Left ventricle myocardium inferior (tissue), 1 donor: ENCODE measurements around the gene SLC7A8. TPM values are rescaled to one million over a fixed set of nuclear protein-coding genes. Genes with fewer than 3 reads are reported as not detected.
"Not testable (repeated sequence)": the region's sequence is repeated elsewhere in the genome, so short reads cannot be mapped to it uniquely, and the experiment has no call there.

Source experiments
- DNase-seq: peaks from one replicate; pipeline ENCODE4 v3.0.0-alpha.2; 2020
- H3K27ac ChIP-seq: fragments of 200-600 bp; replicated peaks from 2 replicates; pipeline ENCODE4 v1.8.0; 2021
- H3K27me3 ChIP-seq: fragments of 200-600 bp; 2 replicates; pipeline ENCODE4 v1.8.0; 2021; ENCODE audit warnings: low read depth
- H3K36me3 ChIP-seq: fragments of 200-600 bp; 2 replicates; pipeline ENCODE4 v1.8.0; 2021
- H3K4me1 ChIP-seq: fragments of 200-600 bp; 2 replicates; pipeline ENCODE4 v1.8.0; 2021
- H3K4me3 ChIP-seq: fragments of 200-600 bp; 2 replicates; pipeline ENCODE4 v1.8.0; 2021; ENCODE audit warnings: mild to moderate bottlenecking, moderate library complexity
- H3K9me3 ChIP-seq: fragments of 200-600 bp; replicated peaks from 2 replicates; pipeline ENCODE4 v1.8.0; 2021
- CTCF ChIP-seq: fragments of 200-600 bp; IDR thresholded peaks from 2 replicates; pipeline ENCODE4 v1.8.0; 2021; ENCODE audit warnings: antibody characterized with exemption, mild to moderate bottlenecking, borderline replicate concordance
- intact Hi-C: fragments of 100-400 bp; cut with micrococcal nuclease; formaldehyde crosslinking; loops from one replicate; pipeline ENCODE4 v1.11.0; 2022
- total RNA-seq: library from RNA; stranded (reverse); fragmentation: NEBNext Ultra II Directional; extraction: Animal tissue kit (Norgen Biotek cat#: 25700); gene quantifications from one replicate; pipeline ENCODE4 v1.2.1, GENCODE V29; 2021
- donor health status: DM: no; HTN: yes; CAD: no; lungs with severe emphysema.

SLC7A8 gene
- total RNA-seq, 1 donor from 2014 or later, result 10.6 TPM

GRCh38 chr14:23206422-23207145 is 23.1 kb upstream of the SLC7A8 start:
- Histone ChIP-seq H3K27me3 (peaks cover 17% of the 10 kb centered on the region), H3K4me3 (no peak overlapping the region), H3K36me3 (no peaks in the 10 kb centered on the region), H3K27ac (no peak overlapping the region), H3K4me1 (no peaks in the 10 kb centered on the region), H3K9me3 (no peaks in the 10 kb centered on the region)
- no peak for TF ChIP-seq CTCF
- no peak for DNase-seq
- intact Hi-C loops, result no loop called here

DNA sequence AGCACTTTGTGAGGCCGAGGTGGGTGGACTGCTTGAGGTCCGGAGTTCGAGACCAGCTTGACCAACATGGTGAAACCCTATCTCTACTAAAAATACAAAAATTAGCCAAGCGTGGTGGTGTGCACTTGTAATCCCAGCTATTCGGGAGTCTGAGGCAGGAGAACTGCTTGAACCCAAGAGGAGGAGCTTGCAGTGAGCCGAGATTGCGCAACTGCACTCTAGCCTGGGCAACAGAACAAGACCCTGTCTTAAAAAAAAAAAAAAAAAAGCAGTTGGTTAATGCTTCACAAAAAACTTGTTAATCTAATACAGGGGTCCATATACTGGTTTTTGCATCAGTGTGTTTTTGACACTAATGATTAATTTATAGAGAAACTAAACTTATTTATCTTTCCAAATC is 18.5 kb upstream of the SLC7A8 start:
- intact Hi-C loops, result no loop called here
- H3K27me3 ChIP-seq, result peaks cover 6% of the 10 kb centered on the region
- TF ChIP-seq CTCF, result no peak

GRCh38 chr14:23199141-23199540 is 15.7 kb upstream of the SLC7A8 start:
- not testable (repeated sequence) for H3K4me1 ChIP-seq, H3K36me3 ChIP-seq, DNase-seq, H3K27me3 ChIP-seq, H3K4me3 ChIP-seq, H3K27ac ChIP-seq, H3K9me3 ChIP-seq
- intact Hi-C loops, result loop anchor here (5.0 kb wide), 1 partner anchor 87 kb away; no protein-coding TSS in a partner anchor

More for the DNA sequence above, 18.5 kb upstream of the SLC7A8 start:
- Histone ChIP-seq H3K36me3 (no peaks in the 10 kb centered on the region), H3K27ac (no peak overlapping the region), H3K4me3 (no peak overlapping the region), H3K4me1 (no peaks in the 10 kb centered on the region), H3K9me3 (no peaks in the 10 kb centered on the region)
- no peak for DNase-seq

GRCh38 chr14:23196487-23196886 is 13.0 kb upstream of the SLC7A8 start:
- H3K27ac ChIP-seq, H3K27me3 ChIP-seq, H3K4me3 ChIP-seq, H3K36me3 ChIP-seq, H3K9me3 ChIP-seq, H3K4me1 ChIP-seq, DNase-seq: not testable (repeated sequence)
- intact Hi-C loops, result loop anchor here (5.0 kb wide), 1 partner anchor 84 kb away; no protein-coding TSS in a partner anchor

GRCh38 chr14:23195552-23196101 is 12.2 kb upstream of the SLC7A8 start:
- no peak for DNase-seq
- H3K36me3 ChIP-seq, result no peaks in the 10 kb centered on the region
- H3K4me1 ChIP-seq, result no peaks in the 10 kb centered on the region
- H3K9me3 ChIP-seq, result no peaks in the 10 kb centered on the region
- no peak overlapping the region for H3K27ac ChIP-seq
- TF ChIP-seq CTCF, result no peak
- H3K4me3 ChIP-seq, result no peak overlapping the region
- H3K27me3 ChIP-seq, result no peaks in the 10 kb centered on the region
- intact Hi-C loops, result loop anchor here (5.0 kb wide), 1 partner anchor 83 kb away; no protein-coding TSS in a partner anchor

DNA sequence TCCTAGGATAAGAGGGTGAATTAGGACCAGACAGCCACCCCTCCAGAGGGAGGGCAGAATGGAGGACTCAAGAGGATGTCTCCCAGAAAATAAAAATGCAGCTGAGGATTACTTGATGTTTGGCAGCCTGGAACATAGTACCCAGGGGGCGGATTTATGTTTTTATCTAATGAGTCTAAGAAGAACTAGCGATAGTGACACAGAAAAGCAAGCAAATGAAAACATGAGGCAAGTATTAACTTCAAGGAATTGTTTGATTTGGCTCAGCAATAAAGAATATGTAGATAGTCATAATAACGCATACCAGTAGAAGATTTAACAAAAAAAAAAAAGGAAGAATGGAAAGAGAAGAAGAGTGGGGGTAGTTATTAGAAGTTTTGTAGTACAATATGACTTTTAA is 10.0 kb upstream of the SLC7A8 start:
- no peak for DNase-seq
- Histone ChIP-seq H3K4me3 (no peak overlapping the region), H3K36me3 (no peaks in the 10 kb centered on the region), H3K4me1 (no peaks in the 10 kb centered on the region), H3K9me3 (no peaks in the 10 kb centered on the region), H3K27ac (no peak overlapping the region), H3K27me3 (no peaks in the 10 kb centered on the region)
- TF ChIP-seq CTCF, result no peak
- intact Hi-C loops, result no loop called here
